Testis (tissue), 3 donors: ENCODE data around the gene RGS6. TPM values are rescaled to one million over a fixed set of nuclear protein-coding genes. Genes with fewer than 3 reads are reported as not detected.

Experiments used
- DNase-seq: peaks from one replicate; pipeline ENCODE4 v3.0.0-alpha.2; 2019
- H3K27ac ChIP-seq, 2 donors: fragments of 200-600 bp; sonication (generic); one replicate each; pipeline ENCODE4 v1.5.1; 2019
- H3K27me3 ChIP-seq: fragments of 200-600 bp; sonication (generic); one replicate; pipeline ENCODE4 v1.5.1; 2019
- H3K36me3 ChIP-seq: fragments of 200-600 bp; sonication (generic); one replicate; pipeline ENCODE4 v1.5.1; 2017; ENCODE audit warnings: low read depth; ENCODE audit errors: missing control alignments
- H3K4me1 ChIP-seq: fragments of 200-600 bp; sonication (generic); one replicate; pipeline ENCODE4 v1.5.1; 2019
- H3K4me3 ChIP-seq, 2 donors: fragments of 200-600 bp; sonication (generic); one replicate each; pipeline ENCODE4 v1.5.1; 2017 to 2019
- H3K9me3 ChIP-seq: fragments of 200-600 bp; sonication (generic); one replicate; pipeline ENCODE4 v1.5.1; 2017
- CTCF ChIP-seq, 3 experiments: fragments of 450-650 bp in 2 of 3; fragments of 200-600 bp in 1 of 3; sonication (generic) in 1 of 3; IDR thresholded peaks; one replicate each; pipeline ENCODE4 v1.5.1; 2016 to 2019; ENCODE audit warnings: antibody characterized with exemption in 3 of 3, mild to moderate bottlenecking in 2 of 3, moderate library complexity in 1 of 3
- POLR2A ChIP-seq: fragments of 450-650 bp; IDR thresholded peaks from one replicate; pipeline ENCODE4 v1.6.1; 2017; ENCODE audit warnings: antibody characterized with exemption, mild to moderate bottlenecking, moderate library complexity
- WGBS, 2 donors: methylation state at CpG; one replicate each; pipeline ENCODE4 v1.1.5; 2018; 5-methylcytosine and 5-hydroxymethylcytosine counted together
- intact Hi-C: fragments of 100-400 bp; cut with DNase I; formaldehyde crosslinking; loops from one replicate; pipeline ENCODE4 v1.15.1; 2023; ENCODE audit warnings: low total_unique reads
- polyA plus RNA-seq: library from polyadenylated mRNA; stranded (reverse); fragments of 350-450 nt; fragmentation: Illumina TruSeq; extraction: RNeasy Lipid Tissue Mini Kit (QIAGEN cat#74804); gene quantifications from one replicate; pipeline ENCODE4 v1.2.3, GENCODE V29; 2014; ENCODE audit warnings: low read depth, low replicate concordance; ENCODE audit not compliant: insufficient read depth
- total RNA-seq, 2 donors: library from RNA; depleted of rRNA; stranded (reverse); fragments of >200 nt; gene quantifications; one replicate each; pipeline ENCODE4 v1.2.3, GENCODE V29; 2016

The RGS6 gene
- total and polyA plus RNA-seq, 3 donors from 2014 or later = 6.3 to 21.3 (median 16.0) TPM

GRCh38 chr14:72332046-72332445 lies 399.8 kb downstream of the RGS6 start:
- no peak overlapping the region for H3K4me3 ChIP-seq
- TF ChIP-seq POLR2A (no peak), CTCF (IDR thresholded peaks at IDR 0.05) (no peak)
- no peaks in the 10 kb centered on the region for H3K27me3 ChIP-seq
- no peak overlapping the region for H3K27ac ChIP-seq
- no peaks in the 10 kb centered on the region for H3K36me3 ChIP-seq
- 8 to 32% methylated on average over 4 to 6 of the region's 6 CpGs for WGBS, 2 donors
- H3K4me1 ChIP-seq = peaks cover 18% of the 10 kb centered on the region
- H3K9me3 ChIP-seq = no peaks in the 10 kb centered on the region
- peak; percentile 73 for DNase-seq
- intact Hi-C loops = no loop called here

- intact Hi-C loops = no loop called here
- H3K27ac ChIP-seq = no peak overlapping the region
- no peaks in the 10 kb centered on the region for H3K36me3 ChIP-seq
- no peak for DNase-seq
- no peak for TF ChIP-seq CTCF (IDR thresholded peaks at IDR 0.05)
- TF ChIP-seq POLR2A = no peak
- WGBS, 2 donors = 67 to 69% methylated on average over 5 of the region's 5 CpGs
- H3K27me3 ChIP-seq = no peaks in the 10 kb centered on the region
- H3K4me1 ChIP-seq = peaks cover 18% of the 10 kb centered on the region
- no peak overlapping the region for H3K4me3 ChIP-seq
- H3K9me3 ChIP-seq = no peaks in the 10 kb centered on the region
Measured at GRCh38 chr14:72332871-72333270, 400.6 kb downstream of the RGS6 start.

- no peak overlapping the region for H3K27ac ChIP-seq
- no peaks in the 10 kb centered on the region for H3K27me3 ChIP-seq
- intact Hi-C loops = no loop called here
- H3K36me3 ChIP-seq = no peaks in the 10 kb centered on the region
- 57 to 67% methylated on average over 4 of the region's 4 CpGs for WGBS, 2 donors
- H3K4me3 ChIP-seq = no peak overlapping the region
- H3K4me1 ChIP-seq = peaks cover 18% of the 10 kb centered on the region
- TF ChIP-seq CTCF (IDR thresholded peaks at IDR 0.05) (no peak), POLR2A (no peak)
- H3K9me3 ChIP-seq = no peaks in the 10 kb centered on the region
- DNase-seq = no peak
Measured at GRCh38 chr14:72333357-72333756, 401.1 kb downstream of the RGS6 start.

- H3K4me3 ChIP-seq = no peak overlapping the region
- intact Hi-C loops = no loop called here
- H3K9me3 ChIP-seq = no peaks in the 10 kb centered on the region
- no peak for TF ChIP-seq POLR2A
- TF ChIP-seq CTCF (IDR thresholded peaks at IDR 0.05) = no peak
- WGBS, 2 donors = 51 to 77% methylated on average over 4 of the region's 4 CpGs
- no peaks in the 10 kb centered on the region for H3K36me3 ChIP-seq
- no peaks in the 10 kb centered on the region for H3K27me3 ChIP-seq
- no peak for DNase-seq
- H3K27ac ChIP-seq = no peak overlapping the region
- peaks cover 11% of the 10 kb centered on the region for H3K4me1 ChIP-seq
Measured at GRCh38 chr14:72336311-72336980, 404.2 kb downstream of the RGS6 start.

GRCh38 chr14:72341237-72341636 lies 409.0 kb downstream of the RGS6 start:
- no peak for TF ChIP-seq POLR2A
- no peak for TF ChIP-seq CTCF (IDR thresholded peaks at IDR 0.05)
- 63 to 85% methylated on average over 1 of the region's 1 CpG for WGBS, 2 donors
- H3K36me3 ChIP-seq = no peaks in the 10 kb centered on the region
- H3K27me3 ChIP-seq = no peaks in the 10 kb centered on the region
- no peaks in the 10 kb centered on the region for H3K4me1 ChIP-seq
- no peak overlapping the region for H3K27ac ChIP-seq
- intact Hi-C loops = no loop called here
- H3K9me3 ChIP-seq = no peaks in the 10 kb centered on the region
- no peak overlapping the region for H3K4me3 ChIP-seq
- no peak for DNase-seq
